ENCODE results near the gene RAP1GAP2. TPM values are rescaled to one million over a fixed set of nuclear protein-coding genes. Genes with fewer than 3 reads are reported as not detected.

Gene RAP1GAP2
- total RNA-seq, 2 donors from 2014 or later = 22.4 to 32.9 TPM

DNA sequence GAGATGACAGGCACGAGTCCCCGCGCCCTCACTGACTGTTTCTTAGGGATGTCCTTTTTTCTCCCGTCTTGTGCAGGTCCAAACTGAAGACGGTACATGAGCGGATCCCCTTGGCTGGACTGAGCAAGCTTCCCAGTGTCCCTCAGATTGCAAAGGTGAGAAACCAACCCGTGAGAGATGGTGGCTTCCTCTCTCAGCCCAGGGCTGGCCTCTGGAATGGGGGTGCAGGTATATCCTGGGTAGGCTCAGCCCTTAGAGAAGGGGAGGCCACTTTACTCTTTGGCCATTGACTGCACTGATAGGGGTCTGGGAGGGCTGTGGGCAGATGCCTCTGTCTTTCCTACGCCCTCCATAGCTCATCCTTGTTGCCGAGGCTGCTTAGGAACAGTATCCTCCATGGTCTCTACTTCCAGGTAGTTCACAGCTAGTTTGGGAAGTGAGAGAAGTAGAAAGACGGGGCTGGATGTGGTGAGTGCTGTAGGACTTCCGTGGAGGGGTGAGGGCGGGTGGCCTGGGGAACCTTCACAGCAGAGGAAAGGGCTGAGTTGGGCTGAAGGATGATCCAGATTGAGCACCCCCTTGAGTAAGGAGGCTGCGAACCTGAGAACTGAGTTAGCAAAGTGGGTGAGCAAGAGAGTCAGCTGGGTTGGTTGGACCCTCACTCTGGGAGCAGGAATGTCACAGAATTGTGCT, 184.1 kb downstream of the RAP1GAP2 start:
- H3K9me3 ChIP-seq = no peaks in the 10 kb centered on the region
- no peaks in the 10 kb centered on the region for H3K27me3 ChIP-seq
- peaks cover 2% of the 10 kb centered on the region for H3K36me3 ChIP-seq
- DNase-seq (ENCODE audit: low spot score) = no peak
- peaks cover 0 to 13% of the 10 kb centered on the region in 2 donors for H3K4me1 ChIP-seq
- TF ChIP-seq, protein P1, sequence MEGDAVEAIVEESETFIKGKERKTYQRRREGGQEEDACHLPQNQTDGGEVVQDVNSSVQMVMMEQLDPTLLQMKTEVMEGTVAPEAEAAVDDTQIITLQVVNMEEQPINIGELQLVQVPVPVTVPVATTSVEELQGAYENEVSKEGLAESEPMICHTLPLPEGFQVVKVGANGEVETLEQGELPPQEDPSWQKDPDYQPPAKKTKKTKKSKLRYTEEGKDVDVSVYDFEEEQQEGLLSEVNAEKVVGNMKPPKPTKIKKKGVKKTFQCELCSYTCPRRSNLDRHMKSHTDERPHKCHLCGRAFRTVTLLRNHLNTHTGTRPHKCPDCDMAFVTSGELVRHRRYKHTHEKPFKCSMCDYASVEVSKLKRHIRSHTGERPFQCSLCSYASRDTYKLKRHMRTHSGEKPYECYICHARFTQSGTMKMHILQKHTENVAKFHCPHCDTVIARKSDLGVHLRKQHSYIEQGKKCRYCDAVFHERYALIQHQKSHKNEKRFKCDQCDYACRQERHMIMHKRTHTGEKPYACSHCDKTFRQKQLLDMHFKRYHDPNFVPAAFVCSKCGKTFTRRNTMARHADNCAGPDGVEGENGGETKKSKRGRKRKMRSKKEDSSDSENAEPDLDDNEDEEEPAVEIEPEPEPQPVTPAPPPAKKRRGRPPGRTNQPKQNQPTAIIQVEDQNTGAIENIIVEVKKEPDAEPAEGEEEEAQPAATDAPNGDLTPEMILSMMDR (IDR thresholded peaks at IDR 0.05) = no peak
- no peak overlapping the region for H3K4me3 ChIP-seq
- H3K27ac ChIP-seq = no peak overlapping the region

DNA sequence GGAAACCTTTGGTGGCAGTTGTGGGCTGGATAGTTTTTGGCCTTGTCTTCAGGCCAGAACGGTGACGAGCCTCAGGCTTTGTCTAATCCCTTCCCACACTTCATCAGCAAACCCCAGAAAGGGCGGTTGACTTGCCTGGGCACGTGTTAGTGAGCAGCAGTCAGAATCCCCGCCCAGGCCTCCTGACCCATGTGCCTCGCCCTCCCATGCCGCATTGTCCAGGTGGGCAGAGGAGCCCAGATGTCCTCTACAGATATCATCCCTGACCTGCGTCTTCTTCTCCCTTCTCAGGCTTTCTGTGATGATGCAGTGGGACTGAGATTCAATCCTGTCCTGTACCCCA, 184.6 kb downstream of the RAP1GAP2 start:
- Histone ChIP-seq H3K27me3 (no peaks in the 10 kb centered on the region), H3K9me3 (no peaks in the 10 kb centered on the region), H3K27ac (no peak overlapping the region), H3K4me1 (peaks cover 0 to 13% of the 10 kb centered on the region in 2 donors), H3K36me3 (peaks cover 5% of the 10 kb centered on the region), H3K4me3 (no peak overlapping the region)
- no peak for DNase-seq (ENCODE audit: low spot score)
- TF ChIP-seq, protein P1 (IDR thresholded peaks at IDR 0.05) = no peak

DNA sequence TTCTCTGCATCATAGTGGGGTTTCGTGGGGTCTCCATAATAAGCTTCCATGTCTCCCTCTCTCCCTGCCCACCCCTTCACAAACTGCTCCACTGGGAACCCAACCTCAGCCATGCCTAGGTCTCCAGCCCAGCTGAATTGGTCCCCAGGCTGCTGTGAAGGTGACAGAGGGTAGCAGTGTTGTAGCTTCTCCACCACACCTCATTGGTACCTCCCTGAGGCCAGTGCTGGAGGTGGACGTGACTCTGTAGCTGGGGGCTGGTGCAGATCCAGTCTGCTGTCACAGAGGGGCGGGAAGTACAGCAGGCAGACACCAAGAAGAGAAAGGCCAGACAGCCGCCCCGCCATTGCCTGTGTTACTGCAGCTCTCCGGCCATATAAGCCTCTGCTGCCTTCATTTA, 185.1 kb downstream of the RAP1GAP2 start:
- Histone ChIP-seq H3K4me1 (peaks cover 0 to 13% of the 10 kb centered on the region in 2 donors), H3K27ac (no peak overlapping the region), H3K9me3 (no peaks in the 10 kb centered on the region), H3K27me3 (no peaks in the 10 kb centered on the region), H3K4me3 (no peak overlapping the region), H3K36me3 (peaks cover 5% of the 10 kb centered on the region)
- TF ChIP-seq, protein P1 (IDR thresholded peaks at IDR 0.05) = no peak
- no peak for DNase-seq (ENCODE audit: low spot score)

DNA sequence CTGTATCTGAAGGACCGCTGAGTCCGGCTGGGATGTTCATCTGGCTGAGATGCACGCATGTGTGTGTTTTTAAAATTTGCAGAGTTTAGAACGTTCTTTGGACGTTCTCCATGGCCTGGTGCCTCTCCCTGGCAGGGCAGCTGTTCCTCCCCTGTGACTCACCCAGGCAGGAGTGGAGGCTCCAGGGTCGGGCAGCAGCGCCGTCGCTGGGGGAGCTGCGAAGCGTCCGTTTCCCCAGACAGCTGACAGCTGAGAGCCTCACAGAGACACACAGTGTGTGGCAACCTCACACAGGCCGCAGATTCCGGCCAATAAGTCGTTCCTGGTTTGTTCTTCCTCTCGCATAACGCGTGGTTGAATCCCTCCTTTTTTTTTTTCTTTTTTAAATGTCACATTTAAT, 186.6 kb downstream of the RAP1GAP2 start:
- Histone ChIP-seq H3K36me3 (peaks cover 5% of the 10 kb centered on the region), H3K4me3 (no peak overlapping the region)

DNA sequence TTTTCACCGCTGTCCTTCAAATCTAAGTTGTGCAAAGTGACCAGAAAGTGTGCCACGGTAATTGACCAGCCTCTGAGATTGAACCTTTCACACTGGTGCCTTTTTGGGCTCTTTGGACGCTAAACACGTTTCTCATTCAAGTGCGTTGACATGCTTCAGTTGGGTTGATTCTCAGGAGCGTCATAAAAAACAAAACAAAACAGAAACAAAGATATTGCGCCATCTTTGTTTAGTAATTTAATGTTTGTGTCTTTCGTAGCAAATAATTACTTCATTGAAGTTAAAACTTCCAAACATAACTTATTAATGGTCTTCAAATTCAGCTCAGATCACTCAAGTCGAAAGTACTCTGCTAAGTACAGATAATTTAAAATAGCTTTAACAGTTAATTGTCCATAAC, 187.0 kb downstream of the RAP1GAP2 start:
- TF ChIP-seq, protein P1 (IDR thresholded peaks at IDR 0.05) = no peak
- peaks cover 5% of the 10 kb centered on the region for H3K36me3 ChIP-seq
- H3K27ac ChIP-seq = peak overlapping the region; percentile 36 to 44

More for the DNA sequence above, 186.6 kb downstream of the RAP1GAP2 start:
- H3K27me3 ChIP-seq = no peaks in the 10 kb centered on the region
- TF ChIP-seq, protein P1 (IDR thresholded peaks at IDR 0.05) = peak in 1 of 2 donors; percentile 61
- H3K27ac ChIP-seq = peak overlapping the region; percentile 36 to 44
- peaks cover 0 to 13% of the 10 kb centered on the region in 2 donors for H3K4me1 ChIP-seq
- peak; percentile 78 for DNase-seq (ENCODE audit: low spot score)
- H3K9me3 ChIP-seq = no peaks in the 10 kb centered on the region

DNA sequence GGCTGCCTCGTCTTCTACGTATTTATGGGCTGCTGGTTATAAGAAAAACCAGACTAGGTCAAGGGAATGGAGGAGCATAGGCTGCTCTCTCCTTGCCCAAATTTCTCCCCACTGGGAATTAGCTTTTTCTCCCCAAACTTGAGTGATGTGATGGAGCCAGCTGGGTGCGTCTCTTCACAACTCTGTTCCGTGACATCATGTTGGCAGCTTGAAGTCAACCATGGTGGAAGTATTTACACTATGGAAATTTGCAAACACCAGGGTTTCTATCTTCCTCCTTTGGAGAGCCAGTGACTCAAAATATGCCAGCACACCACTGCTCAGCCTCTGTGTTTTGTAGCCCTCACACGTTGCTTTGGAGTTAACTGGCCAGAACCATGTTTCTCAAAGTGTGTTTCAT, 189.1 kb downstream of the RAP1GAP2 start:
- peak; percentile 40 for DNase-seq (ENCODE audit: low spot score)
- H3K36me3 ChIP-seq = peaks cover 5% of the 10 kb centered on the region

More for the DNA sequence above, 187.0 kb downstream of the RAP1GAP2 start:
- no peaks in the 10 kb centered on the region for H3K9me3 ChIP-seq
- H3K4me1 ChIP-seq = peaks cover 0 to 13% of the 10 kb centered on the region in 2 donors
- no peak overlapping the region for H3K4me3 ChIP-seq
- H3K27me3 ChIP-seq = no peaks in the 10 kb centered on the region
- DNase-seq (ENCODE audit: low spot score) = no peak

More for the DNA sequence above, 189.1 kb downstream of the RAP1GAP2 start:
- Histone ChIP-seq H3K27ac (no peak overlapping the region), H3K4me1 (peaks cover 0 to 13% of the 10 kb centered on the region in 2 donors), H3K4me3 (no peak overlapping the region), H3K27me3 (no peaks in the 10 kb centered on the region), H3K9me3 (no peaks in the 10 kb centered on the region)
- TF ChIP-seq, protein P1 (IDR thresholded peaks at IDR 0.05) = no peak
